ENCODE data around the gene SLC25A6. TPM values are rescaled to one million over a fixed set of nuclear protein-coding genes. Genes with fewer than 3 reads are reported as not detected.
"Not testable (repeated sequence)": the region's sequence is repeated elsewhere in the genome, so short reads cannot be mapped to it uniquely, and the experiment has no call there.

Gene SLC25A6
- total RNA-seq: 100 to 1,000 TPM; 518 to 544 (median 518) TPM

- H3K27me3 Mint-ChIP-seq (ENCODE audit: low read depth): no peaks in the 10 kb centered on the region
- peaks cover 36% of the 10 kb centered on the region for H3K36me3 Mint-ChIP-seq (ENCODE audit: insufficient read depth)
- peak; percentile 99 for DNase-seq
- no peaks in the 10 kb centered on the region for H3K9me3 Mint-ChIP-seq
- H3K4me1 Mint-ChIP-seq (ENCODE audit: low read depth): peaks cover 56% of the 10 kb centered on the region
- peak; percentile 95 to 96 for ATAC-seq
- H3K4me3 Mint-ChIP-seq: peak within 1 kb of the TSS; percentile 94
These were observed at the start of gene SLC25A6 for GRCh38 chrX:1391707-1392375. SLC25A6 (minus strand) TSS chrX:1392113; CDS start chrX:1392009, 104 bp downstream.

DNA sequence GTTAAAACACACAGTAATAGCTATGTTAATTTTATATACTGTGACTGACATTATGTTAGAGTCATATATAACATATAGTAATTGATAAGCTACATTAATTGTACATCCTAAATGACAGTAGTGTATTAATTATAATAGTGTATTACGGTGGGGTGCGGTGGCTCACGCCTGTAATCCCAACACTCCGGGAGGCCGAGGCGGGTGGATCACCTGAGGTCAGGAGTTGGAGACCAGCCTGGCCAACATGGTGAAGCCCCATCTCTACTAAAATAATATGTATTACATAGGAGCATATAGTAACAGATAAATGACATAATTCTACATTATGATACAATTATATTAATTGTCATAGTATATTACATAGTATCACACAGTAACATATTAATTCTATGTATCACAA, 48.6 kb upstream of the SLC25A6 start:
- peaks cover 2% of the 10 kb centered on the region for H3K4me1 Mint-ChIP-seq (ENCODE audit: low read depth)
- DNase-seq (no peak), ATAC-seq (no peak)
- H3K9me3 Mint-ChIP-seq: peaks cover 10% of the 10 kb centered on the region
- H3K36me3 Mint-ChIP-seq (ENCODE audit: insufficient read depth): peaks cover 41% of the 10 kb centered on the region
- H3K4me3 Mint-ChIP-seq: no peak overlapping the region
- H3K27me3 Mint-ChIP-seq (ENCODE audit: low read depth): no peaks in the 10 kb centered on the region

DNA sequence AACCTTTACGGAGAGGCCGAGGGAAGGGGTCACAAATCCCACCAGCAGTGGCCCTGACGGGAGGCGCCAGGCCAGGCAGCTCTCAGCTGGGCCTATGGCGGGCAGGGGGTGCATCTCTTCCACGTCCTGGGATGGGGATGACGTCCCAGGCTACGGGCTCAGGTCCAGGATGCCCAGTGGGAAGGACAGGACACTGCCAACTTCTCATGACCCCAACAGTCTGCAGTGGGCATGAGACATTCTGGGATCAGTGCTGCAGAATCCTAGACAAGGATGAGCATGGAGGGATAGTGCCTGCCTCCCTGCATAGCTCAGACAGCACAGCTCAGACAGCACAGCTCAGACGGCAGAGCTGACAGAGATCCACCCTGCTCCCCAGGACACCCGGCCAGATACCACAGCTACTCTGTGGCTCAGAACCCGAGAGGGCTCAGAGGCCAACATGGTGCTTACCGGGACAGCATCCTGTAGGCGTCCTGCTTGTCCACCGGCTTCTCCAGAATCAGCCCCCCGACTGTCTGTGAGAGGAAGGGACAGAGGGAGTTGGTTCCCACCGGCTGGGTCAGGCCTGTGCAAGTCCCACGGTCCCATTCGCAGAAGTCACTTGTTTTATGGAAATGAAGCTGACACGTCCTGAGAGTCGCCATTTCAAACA, 43.5 kb upstream of the SLC25A6 start:
- ATAC-seq (peak in 1 of 2 donors; percentile 20), DNase-seq (no peak)
- Mint-ChIP-seq H3K36me3 (ENCODE audit: insufficient read depth) (peaks cover 31% of the 10 kb centered on the region), H3K4me3 (no peak overlapping the region), H3K27me3 (ENCODE audit: low read depth) (no peaks in the 10 kb centered on the region), H3K4me1 (ENCODE audit: low read depth) (no peaks in the 10 kb centered on the region), H3K9me3 (no peaks in the 10 kb centered on the region)

DNA sequence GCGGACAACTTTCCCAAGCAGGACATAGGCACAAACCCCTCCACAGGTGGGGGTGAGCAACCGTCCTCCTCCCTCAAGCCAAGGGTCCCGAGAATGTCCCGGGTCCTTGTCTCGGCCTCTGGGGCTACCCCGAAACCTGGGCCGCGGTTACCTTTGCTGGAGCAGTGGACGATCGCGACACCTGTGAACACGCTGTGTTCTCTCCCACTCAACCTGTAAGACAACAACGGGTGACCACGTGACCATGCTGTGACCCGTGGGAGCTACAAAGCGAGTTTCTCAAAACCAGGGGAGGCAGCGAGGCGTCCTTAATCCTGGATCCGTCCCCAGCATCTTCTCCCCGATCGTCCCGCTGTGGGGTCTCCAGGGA, 42.9 kb upstream of the SLC25A6 start:
- H3K9me3 Mint-ChIP-seq: no peaks in the 10 kb centered on the region
- ATAC-seq: no peak
- H3K27me3 Mint-ChIP-seq (ENCODE audit: low read depth): no peaks in the 10 kb centered on the region
- no peak overlapping the region for H3K4me3 Mint-ChIP-seq
- DNase-seq: no peak
- H3K36me3 Mint-ChIP-seq (ENCODE audit: insufficient read depth): peaks cover 31% of the 10 kb centered on the region
- H3K4me1 Mint-ChIP-seq (ENCODE audit: low read depth): no peaks in the 10 kb centered on the region

DNA sequence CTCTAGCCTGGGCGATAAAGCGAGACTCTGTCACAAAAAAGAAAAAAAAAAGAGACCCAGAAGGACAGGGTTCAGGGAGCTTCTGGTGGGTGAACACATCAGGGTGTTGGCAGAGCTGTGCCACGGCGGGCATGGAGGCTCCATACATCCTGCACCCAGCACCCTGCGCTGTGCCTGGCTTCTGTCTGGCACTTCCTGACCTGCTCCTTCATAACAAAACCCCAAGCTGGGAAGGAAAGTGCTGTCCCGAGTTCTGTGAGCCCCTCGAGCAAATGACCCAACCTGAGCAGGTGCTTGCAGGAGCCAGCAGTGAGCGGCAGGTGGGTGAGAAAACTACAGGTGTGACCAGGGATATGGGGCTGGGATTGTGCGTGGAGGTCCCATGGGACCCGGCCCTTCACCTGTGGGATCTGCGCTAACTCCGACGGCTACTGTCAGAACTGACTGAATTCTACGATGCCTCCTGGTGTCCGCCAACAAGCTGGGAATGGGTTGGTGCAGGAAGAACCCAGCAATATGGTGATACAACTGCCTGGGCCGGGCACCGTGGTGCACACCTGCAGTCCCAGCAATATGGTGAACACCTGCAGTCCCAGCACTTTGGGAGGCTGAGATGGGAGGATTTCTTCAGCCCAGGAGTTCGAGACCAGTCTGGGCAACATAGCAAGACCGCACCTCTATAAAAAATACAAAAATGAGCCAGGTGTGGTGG, 41.9 kb upstream of the SLC25A6 start:
- Mint-ChIP-seq H3K9me3 (no peaks in the 10 kb centered on the region), H3K27me3 (ENCODE audit: low read depth) (no peaks in the 10 kb centered on the region), H3K36me3 (ENCODE audit: insufficient read depth) (peaks cover 28% of the 10 kb centered on the region), H3K4me1 (ENCODE audit: low read depth) (no peaks in the 10 kb centered on the region), H3K4me3 (no peak overlapping the region)
- no peak for DNase-seq
- ATAC-seq: no peak

GRCh38 chrX:1430451-1430850, 38.5 kb upstream of the SLC25A6 start:
- peaks cover 24% of the 10 kb centered on the region for H3K36me3 Mint-ChIP-seq (ENCODE audit: insufficient read depth)
- no peaks in the 10 kb centered on the region for H3K4me1 Mint-ChIP-seq (ENCODE audit: low read depth)
- DNase-seq: no peak
- ATAC-seq: no peak
- H3K27me3 Mint-ChIP-seq (ENCODE audit: low read depth): no peaks in the 10 kb centered on the region
- no peaks in the 10 kb centered on the region for H3K9me3 Mint-ChIP-seq
- H3K4me3 Mint-ChIP-seq: no peak overlapping the region

- Mint-ChIP-seq H3K36me3 (ENCODE audit: insufficient read depth) (peaks cover 37% of the 10 kb centered on the region), H3K27me3 (ENCODE audit: low read depth) (no peaks in the 10 kb centered on the region), H3K4me1 (ENCODE audit: low read depth) (no peaks in the 10 kb centered on the region), H3K9me3 (no peaks in the 10 kb centered on the region), H3K4me3 (no peak overlapping the region)
- ATAC-seq (no peak), DNase-seq (no peak)
These were observed 35.8 kb upstream of the SLC25A6 start for GRCh38 chrX:1427756-1428155.

- not testable (repeated sequence) for H3K9me3 Mint-ChIP-seq; H3K4me3 Mint-ChIP-seq; H3K27me3 Mint-ChIP-seq (ENCODE audit: low read depth); H3K4me1 Mint-ChIP-seq (ENCODE audit: low read depth); ATAC-seq; DNase-seq
- peaks cover 47% of the 10 kb centered on the region for H3K36me3 Mint-ChIP-seq (ENCODE audit: insufficient read depth)
These were observed 34.4 kb upstream of the SLC25A6 start for GRCh38 chrX:1426321-1426720.

DNA sequence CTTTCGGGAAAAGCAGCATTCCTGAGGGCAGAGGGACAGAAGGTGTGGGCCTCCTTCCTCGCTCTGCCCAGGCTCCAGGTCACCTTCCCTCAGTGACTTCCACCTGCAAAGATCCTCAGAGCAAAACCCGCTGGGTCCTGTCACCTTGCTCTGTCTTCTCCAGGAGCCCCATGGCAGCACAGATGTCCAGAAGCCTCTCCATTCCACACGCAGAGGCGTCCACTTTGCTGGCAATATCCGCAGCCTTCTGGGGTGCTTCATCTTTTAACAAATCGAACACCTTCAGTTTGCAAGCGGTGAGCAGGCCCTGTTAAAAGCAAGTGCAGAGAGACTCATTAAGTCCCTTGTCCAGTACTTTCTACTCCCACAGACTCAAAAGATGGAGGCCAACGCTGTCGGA, 33.5 kb upstream of the SLC25A6 start:
- H3K27me3 Mint-ChIP-seq (ENCODE audit: low read depth): no peaks in the 10 kb centered on the region
- H3K36me3 Mint-ChIP-seq (ENCODE audit: insufficient read depth): peaks cover 47% of the 10 kb centered on the region
- no peak overlapping the region for H3K4me3 Mint-ChIP-seq
- no peaks in the 10 kb centered on the region for H3K4me1 Mint-ChIP-seq (ENCODE audit: low read depth)
- no peak for ATAC-seq
- DNase-seq: no peak
- H3K9me3 Mint-ChIP-seq: no peaks in the 10 kb centered on the region

GRCh38 chrX:1424147-1424851, 32.4 kb upstream of the SLC25A6 start:
- no peak for DNase-seq
- Mint-ChIP-seq H3K4me3 (no peak overlapping the region), H3K9me3 (peaks cover 4% of the 10 kb centered on the region), H3K36me3 (ENCODE audit: insufficient read depth) (peaks cover 53% of the 10 kb centered on the region), H3K27me3 (ENCODE audit: low read depth) (no peaks in the 10 kb centered on the region), H3K4me1 (ENCODE audit: low read depth) (no peaks in the 10 kb centered on the region)
- no peak for ATAC-seq

DNA sequence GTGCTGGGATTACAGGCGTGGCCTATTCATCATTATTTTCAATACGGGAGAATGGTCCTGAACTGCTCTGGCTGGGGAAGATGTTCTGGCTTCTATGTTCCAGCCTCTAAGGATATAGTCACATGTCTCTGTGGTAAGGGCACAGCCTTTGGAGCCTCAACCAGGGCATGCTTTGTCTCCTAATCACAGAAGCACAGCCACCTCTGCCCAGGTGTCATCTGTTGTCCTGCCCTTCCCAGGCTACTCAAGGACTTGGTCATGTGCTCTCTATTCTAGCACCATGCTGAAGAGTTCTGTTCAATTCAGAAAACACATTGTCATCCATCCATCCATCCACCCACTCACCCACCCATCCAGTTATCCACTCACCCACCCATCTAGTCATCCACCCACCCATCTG, 31.3 kb upstream of the SLC25A6 start:
- no peaks in the 10 kb centered on the region for H3K27me3 Mint-ChIP-seq (ENCODE audit: low read depth)
- H3K9me3 Mint-ChIP-seq: peaks cover 4% of the 10 kb centered on the region
- ATAC-seq (no peak), DNase-seq (no peak)
- H3K4me1 Mint-ChIP-seq (ENCODE audit: low read depth): no peaks in the 10 kb centered on the region
- H3K36me3 Mint-ChIP-seq (ENCODE audit: insufficient read depth): peaks cover 56% of the 10 kb centered on the region
- H3K4me3 Mint-ChIP-seq: no peak overlapping the region

GRCh38 chrX:1422135-1422465, 30.2 kb upstream of the SLC25A6 start:
- Mint-ChIP-seq H3K36me3 (ENCODE audit: insufficient read depth) (peaks cover 52% of the 10 kb centered on the region), H3K27me3 (ENCODE audit: low read depth) (no peaks in the 10 kb centered on the region), H3K9me3 (peaks cover 4% of the 10 kb centered on the region), H3K4me1 (ENCODE audit: low read depth) (no peaks in the 10 kb centered on the region), H3K4me3 (no peak overlapping the region)
- DNase-seq (no peak), ATAC-seq (no peak)

- Mint-ChIP-seq H3K4me3 (no peak overlapping the region), H3K27me3 (ENCODE audit: low read depth) (no peaks in the 10 kb centered on the region), H3K4me1 (ENCODE audit: low read depth) (no peaks in the 10 kb centered on the region), H3K9me3 (peaks cover 4% of the 10 kb centered on the region), H3K36me3 (ENCODE audit: insufficient read depth) (peaks cover 47% of the 10 kb centered on the region)
- ATAC-seq: no peak
- no peak for DNase-seq
These were observed 29.7 kb upstream of the SLC25A6 start for GRCh38 chrX:1421433-1422134.

DNA sequence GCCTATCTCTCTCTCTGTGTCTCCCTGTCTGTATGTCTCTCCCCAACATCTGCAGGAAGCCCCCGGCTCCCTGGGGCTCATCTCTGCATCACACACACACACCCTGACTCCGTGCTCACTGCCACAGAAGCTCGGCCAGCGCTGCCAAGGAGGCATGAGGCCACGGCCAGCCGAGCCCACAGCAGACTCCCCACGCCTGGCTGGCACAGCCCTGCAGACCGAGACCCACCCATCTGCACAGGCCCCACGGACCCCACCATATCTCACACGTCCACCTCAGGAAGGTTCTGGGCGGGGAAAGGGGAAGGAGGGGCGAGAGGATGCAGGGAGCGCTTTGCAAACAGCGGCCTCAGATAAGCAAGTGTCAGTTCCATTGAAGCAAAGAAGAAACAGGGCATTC, 28.5 kb upstream of the SLC25A6 start:
- peaks cover 4% of the 10 kb centered on the region for H3K9me3 Mint-ChIP-seq
- ATAC-seq (no peak), DNase-seq (no peak)
- H3K27me3 Mint-ChIP-seq (ENCODE audit: low read depth): no peaks in the 10 kb centered on the region
- H3K4me1 Mint-ChIP-seq (ENCODE audit: low read depth): no peaks in the 10 kb centered on the region
- H3K36me3 Mint-ChIP-seq (ENCODE audit: insufficient read depth): peaks cover 39% of the 10 kb centered on the region
- no peak overlapping the region for H3K4me3 Mint-ChIP-seq
